HepG2 (cell line): ENCODE results near the gene SMCO1.
"Not testable (repeated sequence)": the region's sequence is repeated elsewhere in the genome, so short reads cannot be mapped to it uniquely, and the experiment has no call there.

Source experiments
- CBX2 ChIP-seq, 2 experiments: fragments of 200-600 bp in 1 of 2; sonication (generic); formaldehyde crosslinking in 1 of 2; IDR thresholded peaks; 2 replicates each; pipeline versions ENCODE4 v1.7.0 to v1.8.1; 2018 to 2022; ENCODE audit warnings: low read depth in 2 of 2, low read length in 1 of 2, mild to moderate bottlenecking in 1 of 2, missing genetic modification reagents in 1 of 2
- CTCF ChIP-seq: sonication (generic); formaldehyde crosslinking; IDR thresholded peaks from 2 replicates; pipeline ENCODE4 v1.5.0; 2020; ENCODE audit warnings: mild to moderate bottlenecking, missing genetic modification reagents, moderate library complexity
- EHMT2 ChIP-seq: fragments of 200-600 bp; sonication (generic); IDR thresholded peaks from 2 replicates; pipeline ENCODE4 v1.7.0; 2017; ENCODE audit warnings: antibody characterized with exemption, low read depth, low read length, borderline replicate concordance
- ELK4 ChIP-seq: sonication (generic); formaldehyde crosslinking; IDR thresholded peaks from 2 replicates; pipeline ENCODE4 v1.9.0; 2021; ENCODE audit warnings: missing genetic modification reagents, borderline replicate concordance
- ETV6 ChIP-seq: sonication (generic); formaldehyde crosslinking; conservative IDR thresholded peaks from 2 replicates; pipeline ENCODE4 v1.4.0; 2020; ENCODE audit warnings: missing genetic modification reagents
- EZH2 ChIP-seq: conservative IDR thresholded peaks from 2 replicates; pipeline ENCODE4 v1.6.1; 2012; ENCODE audit warnings: mild to moderate bottlenecking, low read depth, low read length, moderate library complexity
- HOXD1 ChIP-seq: sonication (generic); formaldehyde crosslinking; IDR thresholded peaks from 2 replicates; pipeline ENCODE4 v1.5.0; 2020; ENCODE audit warnings: missing genetic modification reagents
- MAX ChIP-seq: IDR thresholded peaks from 2 replicates; pipeline ENCODE4 v1.6.1; 2012; ENCODE audit warnings: inconsistent platforms
- MIER2 ChIP-seq: IDR thresholded peaks from 2 replicates; pipeline ENCODE4 v1.6.1; 2016; ENCODE audit warnings: missing biosample characterization, missing genetic modification reagents
- PBX3 ChIP-seq: sonication (generic); formaldehyde crosslinking; IDR thresholded peaks from 2 replicates; pipeline ENCODE4 v1.8.1; 2023; ENCODE audit warnings: missing genetic modification reagents, inconsistent platforms, borderline replicate concordance
- SIN3A ChIP-seq: IDR thresholded peaks from 2 replicates; pipeline ENCODE4 v1.6.1; 2011; ENCODE audit warnings: low read depth, mild to moderate bottlenecking, control low read depth, low read length, borderline replicate concordance
- TBP ChIP-seq: sonication (generic); formaldehyde crosslinking; IDR thresholded peaks from 2 replicates; pipeline ENCODE4 v1.5.0; 2020; ENCODE audit warnings: missing genetic modification reagents
- ZBTB1 ChIP-seq: sonication (generic); formaldehyde crosslinking; IDR thresholded peaks from 2 replicates; pipeline ENCODE4 v1.4.0; 2020; ENCODE audit warnings: missing genetic modification reagents, borderline replicate concordance
- ZNF280D ChIP-seq: sonication (generic); formaldehyde crosslinking; IDR thresholded peaks from 2 replicates; pipeline ENCODE4 v1.5.1; 2020; ENCODE audit warnings: mild to moderate bottlenecking, missing genetic modification reagents

- TF ChIP-seq CBX2 (IDR thresholded peaks at IDR 0.05; ENCODE audit: low read depth, low read length); CBX2 (CRISPR knock-in tag; IDR thresholded peaks at IDR 0.05; ENCODE audit: low read depth); ZBTB1; ETV6 (CRISPR knock-in tag); ELK4 (CRISPR knock-in tag); TBP (CRISPR knock-in tag); HOXD1 (CRISPR knock-in tag); CTCF (CRISPR knock-in tag); EHMT2; MIER2 (CRISPR knock-in tag); PBX3; MAX; EZH2; SIN3A; ZNF280D: not testable (repeated sequence)
Observed at GRCh38 chr3:196470182-196470581, 45.0 kb downstream of the SMCO1 start.
